ENCODE results near the gene HRG.
"Not testable (repeated sequence)": the region's sequence is repeated elsewhere in the genome, so short reads cannot be mapped to it uniquely, and the experiment has no call there.

The HRG gene

GRCh38 chr3:186682812-186683211 lies 17.0 kb downstream of the HRG start:
- DNase-seq = no peak

GRCh38 chr3:186683979-186684378 lies 18.2 kb downstream of the HRG start:
- no peak for DNase-seq

GRCh38 chr3:186686475-186686874 lies 20.7 kb downstream of the HRG start:
- not testable (repeated sequence) for DNase-seq

- DNase-seq = no peak
These were observed 21.4 kb downstream of the HRG start for GRCh38 chr3:186687120-186687651.

GRCh38 chr3:186690304-186690703 lies 24.5 kb downstream of the HRG start:
- not testable (repeated sequence) for DNase-seq

GRCh38 chr3:186691676-186692075 lies 25.9 kb downstream of the HRG start:
- DNase-seq = no peak

- DNase-seq = no peak
These were observed 28.0 kb downstream of the HRG start for GRCh38 chr3:186693843-186694242.

- DNase-seq = no peak
These were observed 28.6 kb downstream of the HRG start for GRCh38 chr3:186694288-186695032.

GRCh38 chr3:186696522-186696921 lies 30.7 kb downstream of the HRG start:
- DNase-seq = no peak

GRCh38 chr3:186697510-186697909 lies 31.7 kb downstream of the HRG start:
- no peak for DNase-seq

GRCh38 chr3:186700267-186700666 lies 34.5 kb downstream of the HRG start:
- no peak for DNase-seq

GRCh38 chr3:186702451-186702850 lies 36.6 kb downstream of the HRG start:
- not testable (repeated sequence) for DNase-seq

- no peak for DNase-seq
These were observed 40.3 kb downstream of the HRG start for GRCh38 chr3:186705882-186706780.

GRCh38 chr3:186708983-186709679 lies 43.3 kb downstream of the HRG start:
- no peak for DNase-seq

GRCh38 chr3:186710694-186711093 lies 44.9 kb downstream of the HRG start:
- not testable (repeated sequence) for DNase-seq

GRCh38 chr3:186713499-186713898 lies 47.7 kb downstream of the HRG start:
- no peak for DNase-seq

- DNase-seq = no peak
These were observed 51.2 kb downstream of the HRG start, which contains the start of gene KNG1 for GRCh38 chr3:186717039-186717457. Gene KNG1, plus strand, starts transcription at chr3:186717359. Its CDS starts 184 bp downstream, at chr3:186717543.

GRCh38 chr3:186719945-186720739 lies 54.3 kb downstream of the HRG start:
- DNase-seq = no peak

- DNase-seq = no peak
These were observed 56.6 kb downstream of the HRG start for GRCh38 chr3:186722457-186722856.

- DNase-seq = no peak
These were observed 59.1 kb downstream of the HRG start for GRCh38 chr3:186724911-186725310.
